Spleen (tissue), 11 donors: ENCODE data around the gene JAZF1. TPM values are rescaled to one million over a fixed set of nuclear protein-coding genes. Genes with fewer than 3 reads are reported as not detected.
A peak's percentile ranks its signal among the peaks of the same experiment; 100 is the strongest.

Experiments
- DNase-seq: peaks from one replicate; pipeline ENCODE4 v3.0.0-alpha.2; 2020
- H3K27ac ChIP-seq, 8 donors: fragments of 200-600 bp; sonication (generic) in 7 of 8; 1 replicate in 4 of 8; 2 replicates in 4 of 8; pipeline versions ENCODE4 v1.5.0 to v1.8.0; 2016 to 2021; ENCODE audit warnings: inconsistent platforms in 4 of 8, mild to moderate bottlenecking in 4 of 8, moderate library complexity in 1 of 8
- H3K27me3 ChIP-seq, 7 donors: fragments of 200-600 bp; sonication (generic) in 6 of 7; replicated peaks in 1 of 7; 1 replicate in 4 of 7; 2 replicates in 3 of 7; pipeline versions ENCODE4 v1.5.0 to v1.8.0; 2016 to 2021; ENCODE audit warnings: inconsistent platforms in 3 of 7, mild to moderate bottlenecking in 1 of 7
- H3K36me3 ChIP-seq, 6 donors: fragments of 200-600 bp; sonication (generic) in 5 of 6; 1 replicate in 4 of 6; 2 replicates in 2 of 6; pipeline versions ENCODE4 v1.5.0 to v1.8.0; 2016 to 2021; ENCODE audit warnings: inconsistent platforms in 2 of 6
- H3K4me1 ChIP-seq, 6 donors: fragments of 200-600 bp; sonication (generic) in 5 of 6; 1 replicate in 3 of 6; 2 replicates in 3 of 6; pipeline versions ENCODE4 v1.5.0 to v1.8.0; 2016 to 2021; ENCODE audit warnings: inconsistent platforms in 3 of 6
- H3K4me3 ChIP-seq, 8 donors: fragments of 200-600 bp; sonication (generic) in 7 of 8; 1 replicate in 4 of 8; 2 replicates in 4 of 8; pipeline versions ENCODE4 v1.5.0 to v1.8.0; 2016 to 2021; ENCODE audit warnings: inconsistent platforms in 4 of 8, mild to moderate bottlenecking in 4 of 8, moderate library complexity in 2 of 8
- H3K9me3 ChIP-seq, 8 donors: fragments of 200-600 bp; sonication (generic) in 7 of 8; 1 replicate in 4 of 8; 2 replicates in 4 of 8; pipeline versions ENCODE4 v1.5.0 to v1.8.0; 2016 to 2021; ENCODE audit warnings: inconsistent platforms in 4 of 8
- POLR2A ChIP-seq, 3 donors: fragments of 450-650 bp; IDR thresholded peaks; one replicate each; pipeline ENCODE4 v1.5.1; 2017; ENCODE audit warnings: antibody characterized with exemption in 3 of 3, mild to moderate bottlenecking in 1 of 3
- POLR2AphosphoS5 ChIP-seq, 3 donors: sonication (generic); formaldehyde crosslinking; IDR thresholded peaks; one replicate each; pipeline ENCODE4 v1.5.1; 2017; ENCODE audit warnings: antibody characterized with exemption in 3 of 3
- WGBS, 5 donors: extraction: QIAGEN DNeasy Blood & Tissue Kit in 3 of 5; methylation state at CpG; one replicate each; pipeline versions ENCODE4 v1.1.5 to v1.1.7; 2013 to 2018; 5-methylcytosine and 5-hydroxymethylcytosine counted together
- intact Hi-C: fragments of 100-400 bp; cut with DNase I; formaldehyde crosslinking; loops from one replicate; pipeline ENCODE4 v1.15.0; 2023; ENCODE audit warnings: low total_unique reads
- polyA plus RNA-seq, 3 donors: library from polyadenylated mRNA; stranded (reverse); fragments of 200-250 nt; gene quantifications; one replicate each; pipeline ENCODE4 v1.2.1, GENCODE V29; 2013
- total RNA-seq, 7 donors: library from RNA; depleted of rRNA in 3 of 7; stranded (reverse); fragments of >200 nt in 3 of 7; fragmentation: NEBNext Ultra II Directional in 4 of 7; extraction: Animal tissue kit (Norgen Biotek cat#: 25700) in 4 of 7; gene quantifications; one replicate each; pipeline versions ENCODE4 v1.1.0 to v1.2.1, GENCODE V29; 2016 to 2021
- TF ChIP-seq, protein P1 (sequence below), 11 experiments: fragments of 200-600 bp in 7 of 11; fragments of 450-650 bp in 4 of 11; sonication (generic) in 4 of 11; IDR thresholded peaks in 8 of 11; conservative IDR thresholded peaks in 3 of 11; 1 replicate in 7 of 11; 2 replicates in 4 of 11; pipeline versions ENCODE4 v1.4.0 to v1.8.0; 2016 to 2021; ENCODE audit warnings: antibody characterized with exemption in 11 of 11, inconsistent platforms in 4 of 11, mild to moderate bottlenecking in 1 of 11
- donor health status: healthy with polysubstance abuse.
- donor health status: DM: no; HTN: no; CAD: no; lungs with moderate emphysema.
- donor health status: DM: no; HTN: no; CAD: no.
- donor health status: Bipolar disorder and iron deficiency.
- donor health status: healthy.
- donor health status: DM: no; HTN: no; CAD: no.
- donor health status: DM: yes; HTN: yes; CAD: no.

The JAZF1 gene
- total and polyA plus RNA-seq, 10 donors: 13.5 to 33.8 (median 24.7) TPM

DNA sequence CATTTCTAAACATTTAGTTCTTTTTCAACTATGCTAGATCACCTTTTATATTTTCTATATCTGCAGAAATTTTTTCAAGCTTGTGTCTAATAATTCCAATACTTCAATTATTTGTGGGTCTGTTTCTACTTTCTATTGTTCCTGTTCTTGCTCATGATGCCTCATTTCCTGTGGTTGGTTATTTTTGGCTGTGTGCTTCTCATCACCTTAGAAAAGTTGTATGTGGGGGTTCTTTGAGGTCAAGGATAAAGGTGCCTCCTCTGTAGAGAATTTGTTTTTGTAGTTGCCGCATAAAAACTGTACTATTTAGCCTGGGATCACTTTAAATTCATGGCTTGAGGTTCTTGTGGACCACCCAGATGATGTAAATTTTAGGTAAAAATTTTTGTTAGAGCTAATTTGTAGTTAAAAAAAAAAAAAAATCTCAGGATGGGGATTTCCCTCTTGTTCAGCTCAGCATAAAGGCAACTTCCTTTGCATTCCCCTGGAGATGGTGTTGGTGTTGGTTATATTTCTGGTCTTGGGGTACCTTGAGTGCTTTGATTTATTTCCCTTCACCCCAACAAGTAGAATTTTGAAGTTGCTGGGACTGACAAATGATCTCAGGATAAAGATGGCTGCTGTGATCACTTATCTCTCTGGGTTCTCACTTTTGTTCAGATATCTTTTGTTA, 27.0 kb upstream of the JAZF1 start:
- Histone ChIP-seq H3K27ac (peak overlapping the region in 2 of 8 donors; percentile 45 to 55), H3K9me3 (peaks cover 0 to 14% (median 2%) of the 10 kb centered on the region in 8 donors), H3K27me3 (no peaks in the 10 kb centered on the region), H3K4me3 (no peak overlapping the region), H3K36me3 (no peaks in the 10 kb centered on the region), H3K4me1 (peaks cover 0 to 45% (median 3%) of the 10 kb centered on the region in 6 donors)
- intact Hi-C loops: no loop called here
- 37 to 81% (median 51%) methylated on average over 1 of the region's 1 CpG for WGBS, 5 donors
- TF ChIP-seq POLR2A (IDR thresholded peaks at IDR 0.05): no peak
- TF ChIP-seq, protein P1, sequence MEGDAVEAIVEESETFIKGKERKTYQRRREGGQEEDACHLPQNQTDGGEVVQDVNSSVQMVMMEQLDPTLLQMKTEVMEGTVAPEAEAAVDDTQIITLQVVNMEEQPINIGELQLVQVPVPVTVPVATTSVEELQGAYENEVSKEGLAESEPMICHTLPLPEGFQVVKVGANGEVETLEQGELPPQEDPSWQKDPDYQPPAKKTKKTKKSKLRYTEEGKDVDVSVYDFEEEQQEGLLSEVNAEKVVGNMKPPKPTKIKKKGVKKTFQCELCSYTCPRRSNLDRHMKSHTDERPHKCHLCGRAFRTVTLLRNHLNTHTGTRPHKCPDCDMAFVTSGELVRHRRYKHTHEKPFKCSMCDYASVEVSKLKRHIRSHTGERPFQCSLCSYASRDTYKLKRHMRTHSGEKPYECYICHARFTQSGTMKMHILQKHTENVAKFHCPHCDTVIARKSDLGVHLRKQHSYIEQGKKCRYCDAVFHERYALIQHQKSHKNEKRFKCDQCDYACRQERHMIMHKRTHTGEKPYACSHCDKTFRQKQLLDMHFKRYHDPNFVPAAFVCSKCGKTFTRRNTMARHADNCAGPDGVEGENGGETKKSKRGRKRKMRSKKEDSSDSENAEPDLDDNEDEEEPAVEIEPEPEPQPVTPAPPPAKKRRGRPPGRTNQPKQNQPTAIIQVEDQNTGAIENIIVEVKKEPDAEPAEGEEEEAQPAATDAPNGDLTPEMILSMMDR (IDR thresholded peaks at IDR 0.05 in 8 of 11, conservative IDR thresholded peaks at IDR 0.05 in 3 of 11): no peak
- no peak for TF ChIP-seq POLR2AphosphoS5 (IDR thresholded peaks at IDR 0.05)
- no peak for DNase-seq

- H3K36me3 ChIP-seq: no peaks in the 10 kb centered on the region
- WGBS, 5 donors: 87 to 93% (median 89%) methylated on average over 3 of the region's 3 CpGs
- no peak overlapping the region for H3K27ac ChIP-seq
- TF ChIP-seq POLR2A (IDR thresholded peaks at IDR 0.05) (no peak), POLR2AphosphoS5 (IDR thresholded peaks at IDR 0.05) (no peak)
- TF ChIP-seq, protein P1 (IDR thresholded peaks at IDR 0.05 in 8 of 11, conservative IDR thresholded peaks at IDR 0.05 in 3 of 11): no peak
- no peaks in the 10 kb centered on the region for H3K27me3 ChIP-seq
- peaks cover 0 to 14% (median 2%) of the 10 kb centered on the region in 8 donors for H3K9me3 ChIP-seq
- peaks cover 0 to 54% (median 4%) of the 10 kb centered on the region in 6 donors for H3K4me1 ChIP-seq
- intact Hi-C loops: no loop called here
- no peak overlapping the region for H3K4me3 ChIP-seq
- no peak for DNase-seq
These were observed 24.9 kb upstream of the JAZF1 start for GRCh38 chr7:28205506-28205905.

GRCh38 chr7:28203508-28204240, 23.1 kb upstream of the JAZF1 start:
- Histone ChIP-seq H3K4me1 (peaks cover 0 to 56% (median 5%) of the 10 kb centered on the region in 6 donors), H3K27me3 (no peaks in the 10 kb centered on the region), H3K9me3 (peaks cover 0 to 14% (median 2%) of the 10 kb centered on the region in 8 donors), H3K36me3 (no peaks in the 10 kb centered on the region), H3K4me3 (no peak overlapping the region), H3K27ac (no peak overlapping the region)
- DNase-seq: no peak
- whole genome bisulfite sequencing, 5 donors: 75 to 95% (median 88%) methylated on average over 5 of the region's 5 CpGs
- no peak for TF ChIP-seq POLR2A (IDR thresholded peaks at IDR 0.05)
- TF ChIP-seq, protein P1 (IDR thresholded peaks at IDR 0.05 in 8 of 11, conservative IDR thresholded peaks at IDR 0.05 in 3 of 11): no peak
- intact Hi-C loops: no loop called here

DNA sequence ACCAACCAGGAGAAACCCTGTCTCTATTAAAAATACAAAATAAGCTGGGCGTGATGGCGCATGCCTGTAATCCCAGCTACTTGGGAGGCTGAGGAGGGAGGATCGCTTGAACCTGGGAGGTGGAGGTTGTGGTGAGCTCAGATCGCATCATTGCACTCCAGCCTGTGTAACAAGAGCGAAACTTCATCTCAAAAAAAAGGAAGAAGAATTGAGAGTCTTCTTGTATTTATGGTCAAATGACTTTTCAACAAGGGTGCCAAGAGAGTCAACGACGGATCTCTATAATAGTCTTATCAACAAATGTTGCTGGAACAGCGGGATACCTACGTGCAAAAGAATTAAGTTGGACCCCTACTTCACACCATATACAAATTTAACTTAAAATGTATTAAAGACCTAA, 21.6 kb upstream of the JAZF1 start:
- intact Hi-C loops: no loop called here
- Histone ChIP-seq H3K4me3 (no peak overlapping the region), H3K4me1 (peaks cover 0 to 44% (median 4%) of the 10 kb centered on the region in 6 donors), H3K27ac (no peak overlapping the region), H3K9me3 (peaks cover 0 to 7% (median 2%) of the 10 kb centered on the region in 8 donors), H3K27me3 (no peaks in the 10 kb centered on the region), H3K36me3 (no peaks in the 10 kb centered on the region)
- TF ChIP-seq, protein P1 (IDR thresholded peaks at IDR 0.05 in 8 of 11, conservative IDR thresholded peaks at IDR 0.05 in 3 of 11): no peak
- no peak for TF ChIP-seq POLR2A (IDR thresholded peaks at IDR 0.05)
- TF ChIP-seq POLR2AphosphoS5 (IDR thresholded peaks at IDR 0.05): no peak
- 80 to 91% (median 82%) methylated on average over 9 of the region's 9 CpGs for WGBS, 5 donors
- DNase-seq: no peak
